GM19025 (cell line): ENCODE results near the gene MTMR3.
"Not testable (repeated sequence)": the region's sequence is repeated elsewhere in the genome, so short reads cannot be mapped to it uniquely, and the experiment has no call there.

ENCODE experiments used
- ATAC-seq: cut with Tn5 transposase; IDR thresholded peaks from one replicate; pipeline ENCODE4 v1.9.1; 2021; ENCODE audit warnings: mild to moderate bottlenecking, low read depth, moderate library complexity; ENCODE audit not compliant: unreplicated experiment

MTMR3 gene

DNA sequence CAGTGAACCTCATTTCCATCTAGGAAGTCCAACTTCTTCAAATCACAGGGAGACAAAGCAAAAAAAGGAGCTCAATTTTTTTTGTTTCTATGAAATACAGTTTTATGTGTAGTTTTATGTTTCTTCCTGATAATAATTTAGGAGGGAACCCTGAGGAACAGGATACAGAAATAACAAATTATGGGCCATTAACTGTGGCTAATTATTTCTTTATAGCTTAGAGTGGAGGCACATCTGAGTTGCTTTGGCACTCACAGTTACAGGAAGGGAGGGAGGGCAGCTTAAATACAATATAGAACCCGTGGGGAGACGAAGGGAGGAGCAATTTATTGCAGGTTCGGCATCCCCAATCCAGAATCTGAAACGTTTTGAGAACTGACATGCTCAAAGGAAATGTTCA is 160.2 kb downstream of the MTMR3 start:
- ATAC-seq = no peak

DNA sequence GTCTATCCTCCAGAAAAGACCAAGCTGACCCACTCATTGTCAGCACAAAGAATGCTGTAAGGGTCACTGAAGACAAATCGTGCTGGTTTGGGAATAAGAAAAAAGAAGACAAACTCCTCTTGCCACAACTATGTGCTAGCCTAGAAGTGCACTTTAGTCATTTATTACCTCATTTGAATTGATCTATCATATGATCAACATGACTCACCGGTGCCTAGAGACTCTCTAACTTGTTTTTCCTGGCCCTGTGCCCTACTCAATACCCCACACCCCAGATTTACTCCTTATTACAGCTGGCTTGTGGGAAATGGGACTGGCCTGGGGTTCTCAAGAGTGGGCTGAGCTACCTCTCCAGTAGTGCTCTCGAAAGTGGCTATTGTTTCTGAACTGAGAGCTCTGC is 161.4 kb downstream of the MTMR3 start:
- ATAC-seq = no peak

DNA sequence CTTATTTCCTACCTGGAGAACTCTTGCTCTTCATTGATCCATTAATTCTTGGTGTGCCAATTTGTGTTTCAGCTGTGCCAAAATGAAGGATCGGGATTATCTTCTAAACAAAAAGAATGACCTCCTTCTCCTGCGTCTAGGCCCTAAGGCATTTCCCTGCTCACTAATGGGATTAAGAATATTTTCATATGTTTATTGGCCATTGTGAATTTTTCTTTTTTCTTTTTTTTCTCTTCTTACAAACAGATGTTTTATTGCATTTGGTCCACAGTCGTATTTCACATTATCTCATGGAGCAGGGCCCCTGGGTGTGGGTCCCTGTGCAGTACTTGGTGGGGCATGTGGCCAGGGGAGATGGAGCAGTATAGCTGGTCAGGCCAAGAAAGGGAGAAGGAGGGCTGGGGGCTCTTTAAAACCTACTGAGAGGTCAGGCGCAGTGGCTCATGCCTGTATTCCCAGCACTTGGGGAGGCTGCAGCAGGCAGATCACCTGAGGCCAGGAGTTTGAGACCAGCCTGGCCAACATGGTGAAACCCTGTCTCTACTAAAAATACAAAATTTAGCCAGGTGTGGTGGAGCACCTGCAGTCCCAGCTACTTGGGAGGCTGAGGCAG is 162.0 kb downstream of the MTMR3 start:
- no peak for ATAC-seq

DNA sequence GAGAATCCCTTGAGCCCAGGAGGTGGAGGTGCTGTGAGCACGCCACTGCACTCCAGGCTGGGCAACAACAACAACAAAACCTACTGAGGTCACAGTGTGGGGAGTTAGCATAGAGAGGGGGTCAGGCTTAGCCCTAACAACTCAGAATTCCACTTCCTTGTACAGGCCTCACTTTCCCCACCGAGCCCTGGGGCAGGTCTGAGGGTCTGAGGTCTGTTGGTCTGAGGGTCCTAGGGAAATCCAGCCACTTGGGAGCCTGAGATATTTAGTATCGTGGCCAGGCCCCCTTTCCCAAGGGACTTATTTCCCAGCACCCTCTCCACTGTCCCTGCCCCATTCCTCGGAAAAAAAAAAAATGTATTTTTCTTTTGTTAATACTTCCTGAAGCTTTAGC is 162.5 kb downstream of the MTMR3 start:
- ATAC-seq = no peak

DNA sequence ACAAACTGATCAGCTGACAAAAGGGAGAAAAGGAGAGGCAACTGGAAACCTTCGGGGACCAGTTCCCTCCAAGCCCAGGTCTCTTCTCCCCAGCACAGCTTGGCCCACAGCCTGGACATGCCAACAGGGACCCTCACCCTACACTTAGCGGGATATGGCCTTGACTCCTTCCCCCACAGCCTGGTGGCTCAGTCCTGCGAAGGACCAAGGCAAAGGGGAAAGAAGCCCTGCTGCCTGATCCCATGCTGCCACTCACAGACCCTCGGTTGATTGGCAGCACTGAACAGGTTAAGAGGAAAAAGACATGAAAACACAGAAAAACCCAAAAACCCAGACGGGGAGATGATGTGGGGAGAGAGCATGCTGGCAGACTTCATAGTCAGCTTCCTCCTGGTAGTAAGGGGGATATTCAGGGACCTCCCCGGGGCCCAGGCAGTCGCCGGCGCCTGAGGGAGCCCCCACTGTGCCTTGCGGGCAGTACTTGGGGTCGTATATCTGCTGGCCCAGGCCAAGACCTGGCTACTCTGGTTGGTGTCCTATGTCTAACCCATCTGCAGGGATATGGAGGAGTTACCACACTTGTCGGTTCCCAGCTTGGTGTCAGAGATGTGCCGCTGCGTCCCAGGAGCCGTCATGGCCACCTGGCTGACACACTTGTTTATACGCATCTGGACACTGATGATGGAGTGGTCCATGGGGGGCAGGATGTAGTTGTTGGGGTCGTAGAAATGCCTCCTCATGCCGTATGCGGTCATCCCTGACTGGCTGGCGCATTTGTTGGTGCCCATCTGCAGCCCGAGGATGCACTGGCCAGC is 163.1 kb downstream of the MTMR3 start:
- no peak for ATAC-seq

DNA sequence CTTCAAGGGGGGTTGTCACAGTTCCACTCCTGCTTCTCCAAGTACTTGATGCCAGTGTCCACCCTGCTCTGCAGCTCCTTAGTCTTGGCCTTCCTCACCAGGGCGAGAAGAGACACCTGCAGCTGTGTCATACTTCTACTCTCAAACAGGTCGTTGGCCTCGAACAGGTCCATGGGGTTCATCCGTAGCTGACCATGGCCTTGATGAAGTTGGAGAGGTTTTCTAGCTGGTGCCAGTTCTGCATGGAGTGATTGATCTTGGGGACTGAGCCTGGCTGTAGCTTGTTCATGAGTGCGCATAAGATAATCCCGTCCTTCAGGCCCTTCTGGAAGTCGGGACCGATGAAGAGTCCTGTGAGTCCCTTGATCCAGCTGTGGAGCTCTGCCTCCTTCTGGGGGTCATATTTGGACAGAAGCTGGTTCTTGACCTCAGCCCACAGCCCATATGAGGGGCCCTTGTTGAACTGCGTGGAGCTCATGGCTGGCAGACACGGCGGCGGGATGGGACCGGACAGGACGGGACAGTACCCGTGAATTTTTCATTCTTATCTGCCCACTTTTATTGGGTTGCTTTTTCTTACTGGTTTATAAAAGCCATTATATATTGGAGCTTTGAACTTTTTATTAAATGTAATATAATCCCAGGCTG is 163.9 kb downstream of the MTMR3 start:
- no peak for ATAC-seq

DNA sequence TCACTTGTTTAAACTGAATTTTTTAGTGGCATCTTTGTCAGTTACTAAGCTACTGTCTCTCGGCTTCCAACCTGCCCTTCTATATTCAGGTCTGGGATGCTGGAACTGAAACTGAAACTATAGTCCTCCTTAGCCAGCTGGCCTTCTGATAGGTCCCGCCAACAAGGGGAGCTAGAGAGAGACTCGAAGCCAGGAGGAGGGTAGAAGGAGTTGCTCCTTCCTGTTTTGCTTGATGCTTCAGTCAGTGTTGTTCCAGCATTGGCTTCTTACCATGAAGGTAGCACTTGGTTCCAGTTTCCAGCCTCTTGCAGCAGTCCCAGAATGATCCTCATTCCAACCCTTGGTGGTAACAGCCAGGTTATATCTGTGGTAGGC is 164.4 kb downstream of the MTMR3 start:
- ATAC-seq = no peak

DNA sequence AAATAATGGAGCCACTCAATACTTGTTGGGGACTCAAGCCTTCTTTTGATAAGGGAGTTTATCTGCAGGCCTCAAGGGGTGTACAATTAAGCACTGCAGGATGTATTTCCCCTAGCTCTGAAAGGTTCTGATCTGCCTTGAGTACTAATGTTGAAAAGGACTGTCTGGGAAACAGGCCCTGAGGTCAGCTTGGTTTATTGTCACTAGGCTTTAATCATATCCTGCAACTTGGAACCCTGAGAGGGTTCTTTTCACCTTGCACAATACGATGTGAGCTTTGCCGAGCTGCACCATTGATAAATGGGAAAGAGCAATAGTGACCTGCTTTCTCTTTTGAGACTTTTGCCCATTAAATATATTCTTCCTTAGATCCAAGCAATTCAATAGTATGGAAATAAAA is 165.7 kb downstream of the MTMR3 start:
- ATAC-seq = no peak

DNA sequence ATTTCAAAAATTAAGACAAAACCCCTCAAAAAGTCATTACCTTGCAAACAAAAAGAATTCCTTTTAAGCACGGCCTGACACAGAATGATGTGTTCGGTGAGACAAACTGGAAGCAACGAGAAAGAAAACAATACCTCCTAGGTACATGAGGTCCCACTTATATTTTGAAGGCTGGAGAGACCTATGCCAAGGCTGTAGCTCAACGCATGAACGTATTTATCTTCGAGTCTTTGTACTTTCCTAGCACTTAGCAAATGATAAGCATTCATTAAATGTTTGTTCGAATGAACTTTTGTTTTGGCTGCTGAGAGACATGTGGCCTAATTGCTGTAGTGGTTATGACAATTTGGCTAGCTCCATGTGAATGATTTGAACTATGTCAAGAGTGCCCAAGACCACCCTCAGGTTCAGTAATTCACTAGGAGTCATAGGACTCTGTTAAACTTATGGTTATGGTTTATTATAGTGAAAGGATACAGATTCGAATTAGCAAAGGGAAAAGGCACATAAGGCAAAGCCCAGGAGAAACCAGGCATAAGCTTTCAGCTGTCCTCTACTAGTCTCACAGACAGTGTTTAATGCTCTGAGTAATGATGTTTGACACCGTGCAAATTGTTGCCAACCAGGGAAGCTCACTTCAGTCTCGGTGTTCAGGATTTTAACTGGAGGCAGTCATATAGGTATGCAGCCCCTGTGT is 171.2 kb downstream of the MTMR3 start:
- ATAC-seq = no peak

DNA sequence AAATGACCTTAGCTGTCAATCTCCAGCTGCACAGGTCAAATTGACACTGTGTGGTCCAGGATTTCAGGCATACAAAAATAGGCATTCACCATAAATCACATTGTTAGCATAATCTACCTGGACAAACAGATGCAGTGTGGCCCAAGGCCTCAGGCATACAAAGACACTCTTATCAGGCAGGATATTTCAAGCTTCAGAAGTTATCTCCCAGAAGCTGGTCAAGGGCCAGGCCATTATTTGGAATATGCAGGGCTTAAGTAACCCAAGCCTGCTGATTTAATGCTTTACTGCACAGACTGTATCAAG is 171.7 kb downstream of the MTMR3 start:
- ATAC-seq = no peak

DNA sequence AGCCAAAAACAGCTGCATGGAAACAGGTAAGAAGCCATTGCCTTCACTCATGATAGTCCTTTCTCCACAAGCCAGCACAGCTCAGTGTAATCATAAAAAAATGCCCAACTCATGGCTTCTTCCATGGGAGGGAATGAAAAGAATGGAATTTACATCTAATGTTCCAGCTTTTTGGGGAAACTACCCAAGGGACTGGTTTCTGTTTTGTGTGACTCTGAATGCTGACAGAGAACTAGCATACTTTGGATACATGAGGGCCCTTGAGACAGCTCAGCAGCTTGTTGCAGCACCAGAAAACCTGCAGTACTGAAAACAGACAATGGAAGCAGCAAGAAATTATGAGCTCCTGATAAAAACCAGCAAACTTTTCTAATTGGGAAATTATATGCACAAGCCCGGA is 173.0 kb downstream of the MTMR3 start:
- ATAC-seq = no peak

DNA sequence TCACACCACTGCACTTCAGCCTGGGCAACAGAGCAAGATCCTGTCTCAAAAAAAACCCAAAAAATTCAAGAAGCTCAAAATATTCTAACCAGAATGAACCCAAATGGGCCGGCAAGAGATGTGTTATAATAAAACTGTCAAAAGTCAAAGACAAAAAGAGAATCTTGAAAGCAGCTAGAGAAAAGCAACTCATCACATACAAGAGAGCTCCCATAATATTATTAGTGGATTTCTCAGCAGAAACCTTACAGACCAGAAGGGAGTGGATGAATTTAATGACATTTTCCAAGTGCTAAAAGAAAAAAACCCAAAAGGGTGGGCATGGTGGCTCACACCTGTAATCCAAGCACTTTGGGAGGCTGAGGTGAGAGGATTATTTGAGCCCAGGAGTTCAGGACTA is 174.4 kb downstream of the MTMR3 start:
- ATAC-seq = no peak

DNA sequence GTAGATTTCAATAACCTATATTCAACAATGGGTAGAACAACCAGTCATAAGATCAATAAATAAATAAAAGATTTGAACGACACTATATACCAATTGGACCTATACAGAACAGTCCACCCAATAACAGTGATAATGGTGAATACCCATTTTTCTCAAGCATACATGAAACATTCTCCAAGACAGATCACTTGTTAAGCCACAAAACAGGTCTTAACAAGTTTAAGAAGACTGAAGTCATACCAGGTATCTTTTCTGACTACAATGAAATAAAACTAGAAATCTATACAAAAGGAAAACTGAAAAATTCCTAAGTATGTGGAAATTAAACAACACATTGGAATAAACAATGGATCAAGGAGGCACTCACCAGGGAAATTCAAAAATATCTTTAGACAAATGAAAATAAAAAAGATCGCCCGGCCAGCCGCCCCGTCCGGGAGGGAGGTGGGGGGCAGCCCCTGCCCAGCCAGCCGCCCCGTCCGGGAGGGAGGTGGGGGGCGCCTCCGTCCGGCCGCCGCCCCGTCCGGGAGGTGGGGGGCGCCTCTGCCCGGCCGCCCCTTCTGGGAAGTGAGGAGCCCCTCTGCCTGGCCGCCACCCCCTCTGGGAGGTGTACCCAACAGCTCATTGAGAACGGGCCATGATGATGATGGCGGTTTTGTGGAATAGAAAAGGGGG is 176.5 kb downstream of the MTMR3 start:
- not testable (repeated sequence) for ATAC-seq

DNA sequence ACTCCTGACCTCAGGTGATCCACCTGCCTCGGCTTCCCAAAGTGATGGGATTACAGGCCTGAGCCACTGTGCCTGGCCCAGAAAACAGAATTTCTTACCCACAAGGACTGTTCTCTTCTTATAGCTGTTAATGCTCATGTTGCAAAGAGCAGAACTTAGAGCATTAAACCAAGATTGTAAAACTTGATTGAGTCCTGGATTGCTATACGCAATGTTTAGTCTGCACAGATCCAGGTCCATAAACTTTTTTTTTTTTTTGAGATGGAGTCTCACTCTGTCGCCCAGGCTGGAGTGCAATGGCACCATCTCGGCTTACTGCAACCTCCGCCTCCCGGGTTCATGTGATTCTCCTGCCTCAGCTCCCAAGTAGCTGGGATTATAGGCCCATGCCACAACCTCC is 178.1 kb downstream of the MTMR3 start:
- not testable (repeated sequence) for ATAC-seq

DNA sequence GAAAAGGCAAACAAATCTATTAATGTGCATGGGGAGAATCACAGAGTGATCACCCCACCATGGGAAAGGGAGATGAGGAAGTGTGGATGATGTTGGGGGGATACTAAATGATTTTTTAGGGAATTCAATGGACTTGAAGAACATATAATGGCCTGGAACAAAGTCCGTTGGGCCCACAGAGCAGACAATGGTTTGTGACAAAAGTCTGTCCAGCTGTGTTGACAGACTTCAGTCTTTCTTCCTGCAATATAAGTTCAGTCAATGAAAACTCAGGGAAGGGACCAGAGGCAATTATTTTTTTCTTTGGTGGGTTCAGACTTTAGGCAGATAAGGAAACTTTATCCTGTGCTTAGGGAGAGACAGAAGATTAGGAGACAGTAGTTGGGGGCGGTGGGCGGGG is 179.3 kb downstream of the MTMR3 start:
- no peak for ATAC-seq

DNA sequence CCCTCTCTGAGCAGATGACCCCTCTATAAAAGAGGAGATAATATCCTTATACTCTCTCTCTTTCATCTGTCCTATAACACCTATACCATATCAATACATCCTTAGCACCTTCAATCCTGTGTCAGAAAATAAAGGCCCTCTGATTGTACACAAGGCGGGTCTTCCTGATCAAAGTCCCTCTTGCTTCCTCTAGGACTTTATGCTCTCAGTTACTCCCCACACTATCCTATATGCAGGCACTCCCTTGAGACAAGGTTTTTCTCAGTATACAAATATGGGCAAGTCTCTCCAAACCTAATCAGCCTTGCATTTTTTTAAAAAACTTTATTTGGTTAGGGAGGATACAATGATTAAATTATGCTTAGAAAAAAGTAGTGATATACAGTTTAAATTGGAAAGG is 180.0 kb downstream of the MTMR3 start:
- ATAC-seq = no peak

DNA sequence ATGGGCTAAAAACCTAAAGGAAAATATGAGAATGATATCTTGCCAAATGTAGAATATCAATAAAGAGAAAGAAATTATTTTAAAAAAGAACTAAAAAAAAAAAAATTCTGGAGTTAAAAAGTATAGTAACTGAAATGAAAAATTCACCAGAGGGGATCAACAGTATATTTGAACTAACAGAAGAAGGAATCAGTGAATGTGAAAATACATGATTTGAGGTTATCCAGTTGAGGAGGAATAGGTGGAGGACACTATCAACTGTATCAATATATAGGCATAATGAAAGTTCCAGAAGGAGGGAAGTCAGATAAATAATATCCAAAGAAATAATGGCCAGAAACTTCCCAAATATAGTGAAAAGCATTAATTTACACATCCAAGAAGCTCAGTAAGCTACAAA is 181.2 kb downstream of the MTMR3 start:
- no peak for ATAC-seq

DNA sequence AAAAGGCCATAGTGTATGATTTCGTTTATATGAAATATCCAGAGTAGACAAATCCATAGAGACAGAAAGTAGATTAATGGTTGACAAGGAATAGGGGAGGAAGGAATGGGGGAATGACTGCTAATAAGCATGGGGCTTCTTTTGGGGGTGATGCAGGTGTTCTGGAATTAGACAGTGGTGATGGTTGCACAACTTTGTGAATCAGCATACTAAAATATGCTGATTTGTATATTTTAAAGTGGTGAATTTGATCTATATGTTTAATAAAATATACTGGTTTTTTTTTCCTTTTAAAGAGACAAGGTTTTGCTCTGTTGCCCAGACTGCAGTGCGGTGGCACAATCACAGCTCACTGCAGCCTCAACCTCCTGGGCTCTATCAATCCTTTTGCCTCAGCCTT is 190.8 kb downstream of the MTMR3 start:
- ATAC-seq = no peak

DNA sequence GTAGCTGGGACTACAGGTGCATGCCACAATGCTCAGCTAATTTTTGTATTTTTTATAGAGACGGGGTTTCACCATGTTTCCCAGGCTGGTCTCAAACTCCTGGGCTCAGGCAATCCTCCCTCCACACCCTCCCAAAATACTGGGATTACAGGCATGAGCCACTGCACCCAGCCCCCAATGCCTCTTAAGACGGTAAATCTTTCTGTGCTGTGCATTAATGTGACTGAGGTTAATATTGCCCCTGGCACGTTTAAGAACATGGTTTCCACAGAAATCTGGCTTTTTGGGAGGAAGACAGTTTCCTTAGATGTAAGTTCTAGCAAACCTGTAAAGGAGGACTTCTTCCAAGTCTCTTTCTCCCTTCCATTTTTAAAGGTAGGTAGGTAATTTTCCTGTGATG is 191.2 kb downstream of the MTMR3 start:
- no peak for ATAC-seq

DNA sequence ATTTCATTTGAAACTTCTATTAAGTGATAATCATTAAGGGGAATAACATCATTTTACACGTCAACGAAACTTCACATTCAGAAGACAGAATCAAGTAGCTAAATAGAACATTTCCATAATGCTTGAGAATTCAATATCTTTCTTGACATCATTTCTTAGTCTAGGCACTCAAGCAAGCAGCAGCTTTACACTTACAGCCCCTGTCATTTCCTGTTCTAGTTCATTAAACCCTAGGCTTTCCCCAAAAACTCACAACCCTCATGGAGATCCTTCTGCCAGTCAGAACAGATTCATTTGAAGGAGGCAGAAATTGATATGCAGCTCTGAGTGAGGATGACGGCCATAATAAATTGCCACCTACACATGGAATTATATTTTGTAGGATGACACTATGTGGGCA is 192.0 kb downstream of the MTMR3 start:
- ATAC-seq = no peak

DNA sequence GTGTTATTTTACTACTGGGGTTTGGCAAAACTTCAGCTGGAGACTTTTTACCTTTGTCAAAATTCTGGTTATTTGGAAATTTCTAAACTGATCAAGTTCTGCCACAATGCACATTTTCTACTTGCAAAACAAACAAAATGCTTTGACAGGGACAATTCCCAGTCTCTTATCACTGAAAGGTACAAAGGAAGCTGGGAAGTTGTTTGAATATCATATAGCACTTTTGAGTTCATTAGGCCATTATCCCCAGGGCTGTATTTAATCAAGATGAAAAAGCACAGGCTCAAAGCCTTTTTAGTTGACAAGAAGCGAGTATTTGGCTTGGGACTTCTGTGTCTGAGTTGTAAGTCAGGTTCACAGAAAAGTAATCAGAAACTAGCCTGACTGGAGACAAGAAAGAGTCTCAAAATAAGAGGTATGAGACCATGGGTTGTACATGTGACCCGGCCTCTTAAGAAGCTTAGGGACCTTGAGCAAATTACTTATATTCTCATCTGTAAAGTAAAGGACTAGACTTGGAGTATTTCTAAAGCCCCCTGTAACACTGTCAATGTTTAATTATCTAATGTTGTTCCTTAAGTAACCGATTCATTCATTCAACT is 194.4 kb downstream of the MTMR3 start:
- no peak for ATAC-seq
